Epidermal melanocyte (primary cell): ENCODE results near the gene ARHGAP5.

Experiments used
- DNase-seq: peaks from one replicate; pipeline ENCODE4 v3.0.0; 2011; ENCODE audit warnings: low spot score; ENCODE audit not compliant: insufficient read length

ARHGAP5 gene

DNA sequence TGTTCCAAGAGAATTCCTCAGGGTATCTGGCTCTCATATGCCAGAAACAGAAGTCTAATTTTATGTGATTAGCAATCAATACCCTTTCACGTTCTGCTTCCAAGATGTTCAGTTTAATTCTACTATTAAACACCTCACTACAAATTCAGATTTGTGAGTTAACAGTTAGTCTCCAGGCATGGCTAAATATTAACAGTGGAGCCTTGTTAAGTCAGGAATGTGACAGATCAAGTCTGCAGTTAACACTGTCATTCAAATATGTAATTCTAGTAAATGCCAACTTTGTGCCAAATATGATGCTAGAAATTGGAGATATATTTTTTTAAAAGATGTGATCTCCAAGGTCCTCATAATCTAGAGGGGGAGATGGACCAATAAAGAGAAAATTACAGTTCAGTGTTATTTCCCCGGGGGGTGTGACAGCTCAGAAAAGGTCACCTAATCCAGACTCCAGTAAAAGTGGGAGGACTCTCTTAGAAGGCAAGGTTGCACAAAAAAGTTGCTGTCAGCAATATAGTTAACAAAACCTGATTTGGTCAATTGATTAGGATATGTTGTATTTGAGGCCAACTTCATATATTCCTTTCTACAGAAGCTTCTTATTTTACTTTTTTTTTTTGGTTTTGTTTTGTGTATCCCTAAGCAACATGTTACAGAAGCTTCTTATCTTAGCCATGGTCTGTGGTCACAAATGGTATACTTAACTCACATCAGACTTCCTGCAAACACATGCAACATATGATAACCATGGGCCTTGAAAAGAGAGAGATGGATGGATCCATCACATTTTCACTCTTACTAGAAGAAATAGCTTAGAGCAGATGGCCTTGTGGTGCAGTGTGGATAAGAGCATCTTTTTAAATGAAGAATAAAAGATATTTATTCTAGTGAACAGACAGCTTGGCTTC is 106.3 kb downstream of the ARHGAP5 start:
- DNase-seq: no peak

DNA sequence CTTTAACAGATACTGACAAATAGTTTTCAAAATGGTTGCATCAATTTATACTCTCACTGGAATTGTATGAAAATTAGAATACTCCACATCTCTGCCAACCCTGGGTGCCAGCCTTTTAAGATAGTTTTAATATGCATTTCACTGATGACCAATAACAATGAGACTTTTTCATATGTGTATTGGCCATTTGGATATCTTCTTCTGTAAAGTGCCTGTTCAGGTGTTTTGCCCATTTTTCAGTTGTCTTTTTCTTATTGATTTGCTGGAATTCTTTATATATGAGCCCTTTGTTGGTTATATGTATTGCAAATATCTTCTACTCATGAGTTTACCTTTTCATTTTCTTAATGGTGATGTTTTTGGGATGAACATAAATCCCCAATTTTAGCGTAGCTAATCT is 108.0 kb downstream of the ARHGAP5 start:
- no peak for DNase-seq

DNA sequence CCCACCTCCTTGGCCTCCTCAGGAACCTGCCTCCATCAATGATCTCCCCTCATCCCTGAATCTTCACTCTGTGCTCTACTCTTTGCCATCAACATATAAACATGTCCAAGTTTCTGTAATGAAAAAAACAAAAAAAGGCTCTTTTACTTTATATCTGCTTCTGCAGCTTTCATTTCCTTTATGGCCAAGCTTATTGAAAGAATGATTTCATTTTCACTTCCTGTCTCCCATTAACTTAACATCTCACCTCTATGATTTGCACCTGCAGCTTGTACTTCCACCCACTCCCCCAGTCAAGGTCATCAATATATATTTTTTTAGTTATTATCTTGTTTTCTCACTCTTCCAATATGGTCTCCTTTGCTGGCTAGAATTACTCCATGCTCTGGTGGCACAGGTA is 109.1 kb downstream of the ARHGAP5 start:
- no peak for DNase-seq

DNA sequence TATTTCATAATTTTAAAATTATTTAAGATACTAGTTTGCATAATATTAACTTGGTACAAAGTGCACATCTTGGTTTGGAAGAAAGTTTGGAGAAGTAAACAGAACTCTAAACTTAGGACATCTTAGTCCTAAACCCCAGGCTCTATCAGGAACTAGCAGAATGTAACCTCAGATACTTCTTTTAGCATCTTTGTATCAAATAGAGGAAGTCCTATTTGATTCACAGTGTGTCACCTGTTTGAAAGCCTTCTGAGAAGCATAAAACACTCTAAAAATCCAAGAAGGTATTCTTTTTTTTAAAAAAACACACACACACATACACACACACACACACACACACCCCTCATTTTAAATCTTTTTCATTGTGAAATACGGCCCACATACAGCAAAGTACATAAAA is 112.7 kb downstream of the ARHGAP5 start:
- DNase-seq: no peak

DNA sequence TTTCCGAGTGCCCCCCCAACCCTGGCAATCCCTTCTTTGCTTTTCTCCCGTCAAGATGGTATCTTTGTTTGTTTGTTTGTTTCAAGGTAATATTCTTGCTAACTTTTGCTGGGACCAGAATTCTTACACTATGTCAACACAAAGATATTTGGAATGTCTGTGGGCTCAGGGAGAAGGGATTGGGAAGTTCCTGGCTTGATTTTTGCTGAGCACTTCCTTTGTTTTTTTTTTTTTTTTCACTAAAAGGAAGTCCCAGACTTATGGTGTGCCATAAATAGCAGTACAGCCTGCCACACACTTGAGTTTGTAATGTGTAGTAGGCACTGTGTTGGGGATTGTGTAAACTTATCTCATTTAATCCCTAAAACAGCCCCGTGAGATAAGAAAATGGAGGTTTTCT is 113.6 kb downstream of the ARHGAP5 start:
- no peak for DNase-seq

DNA sequence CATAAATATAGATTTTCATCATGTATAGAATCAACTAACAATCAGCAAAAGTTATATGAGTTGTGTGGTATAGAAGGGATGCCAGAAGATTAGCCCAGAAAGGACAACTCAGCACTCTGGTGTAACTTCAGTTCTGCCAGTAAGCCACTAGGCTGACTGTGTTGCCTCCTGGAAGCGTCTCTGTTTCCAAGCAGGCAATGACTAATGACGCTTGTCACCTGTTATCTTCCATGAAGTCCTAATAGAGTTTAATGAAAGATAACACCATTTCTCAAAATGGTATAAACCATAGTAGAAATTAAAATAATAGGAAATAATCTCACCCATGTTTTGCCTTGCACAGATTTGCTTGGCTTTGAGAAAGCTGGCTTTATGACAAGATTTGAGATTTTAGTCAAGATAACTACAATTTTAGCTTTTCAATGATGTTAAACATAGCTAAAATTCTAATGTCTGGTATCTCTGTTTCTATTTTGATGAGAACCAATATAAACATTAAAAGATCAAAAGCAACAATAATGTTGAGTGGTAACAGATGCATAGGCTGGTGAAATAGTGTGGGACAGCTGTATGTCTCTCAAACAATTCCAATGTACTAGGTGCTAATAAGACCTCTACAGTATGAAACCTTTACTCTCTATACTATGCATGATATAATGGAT is 115.7 kb downstream of the ARHGAP5 start:
- DNase-seq: no peak

DNA sequence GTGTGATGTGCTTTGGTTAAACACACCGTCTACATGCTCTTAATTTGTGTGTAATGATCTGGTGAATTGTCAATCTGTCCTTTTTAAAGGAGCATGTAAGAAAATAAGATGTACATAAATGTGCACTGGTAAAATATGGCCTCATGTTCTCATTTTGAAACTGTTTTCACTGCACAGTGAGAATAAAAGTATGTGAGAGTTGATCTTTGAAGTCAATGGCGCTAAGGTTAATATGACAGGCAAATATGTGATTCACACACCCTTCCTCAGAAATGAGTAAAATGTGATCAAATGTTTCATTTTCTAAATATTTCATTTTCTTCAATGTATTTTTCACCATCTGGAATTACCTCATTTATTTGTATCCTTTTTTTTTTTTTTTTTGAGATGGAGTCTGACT is 116.4 kb downstream of the ARHGAP5 start:
- DNase-seq: no peak

DNA sequence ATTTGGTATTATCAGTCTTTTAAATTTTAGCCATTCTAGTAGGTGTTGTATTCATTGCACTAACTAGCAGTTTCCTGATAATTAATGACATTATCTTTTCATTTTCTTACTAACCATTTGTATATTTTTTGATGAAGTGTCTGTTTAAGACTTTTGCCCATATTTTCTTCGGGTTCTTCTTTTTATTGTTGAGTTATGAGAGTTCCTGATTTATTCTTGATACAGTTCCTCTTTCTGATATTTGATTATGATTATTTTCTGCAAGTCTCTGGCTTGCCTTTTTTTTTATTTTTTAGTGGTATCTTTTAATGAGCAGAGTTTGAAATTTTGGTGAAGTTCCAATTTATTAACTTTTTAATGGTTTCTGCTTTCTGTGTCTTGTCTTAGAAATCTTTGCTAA is 118.5 kb downstream of the ARHGAP5 start:
- no peak for DNase-seq

DNA sequence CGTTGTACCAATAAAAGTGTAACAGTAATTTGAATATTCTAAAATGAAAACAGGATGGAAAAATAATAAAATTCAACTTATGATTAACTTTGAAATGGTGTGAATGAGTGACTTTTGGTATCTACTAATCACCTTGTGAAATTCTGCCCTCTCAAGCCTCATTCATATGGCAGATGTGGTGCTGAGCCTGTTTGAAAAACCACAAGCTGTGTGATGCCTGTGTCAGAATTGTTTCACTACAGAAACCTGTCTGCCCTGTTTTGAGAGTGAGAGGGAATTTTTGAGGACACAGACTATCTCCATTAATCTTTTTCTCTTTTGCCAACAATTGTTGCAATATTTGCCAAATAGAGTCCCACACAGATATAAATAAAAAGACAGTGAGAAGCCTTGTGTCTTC is 120.8 kb downstream of the ARHGAP5 start:
- no peak for DNase-seq

DNA sequence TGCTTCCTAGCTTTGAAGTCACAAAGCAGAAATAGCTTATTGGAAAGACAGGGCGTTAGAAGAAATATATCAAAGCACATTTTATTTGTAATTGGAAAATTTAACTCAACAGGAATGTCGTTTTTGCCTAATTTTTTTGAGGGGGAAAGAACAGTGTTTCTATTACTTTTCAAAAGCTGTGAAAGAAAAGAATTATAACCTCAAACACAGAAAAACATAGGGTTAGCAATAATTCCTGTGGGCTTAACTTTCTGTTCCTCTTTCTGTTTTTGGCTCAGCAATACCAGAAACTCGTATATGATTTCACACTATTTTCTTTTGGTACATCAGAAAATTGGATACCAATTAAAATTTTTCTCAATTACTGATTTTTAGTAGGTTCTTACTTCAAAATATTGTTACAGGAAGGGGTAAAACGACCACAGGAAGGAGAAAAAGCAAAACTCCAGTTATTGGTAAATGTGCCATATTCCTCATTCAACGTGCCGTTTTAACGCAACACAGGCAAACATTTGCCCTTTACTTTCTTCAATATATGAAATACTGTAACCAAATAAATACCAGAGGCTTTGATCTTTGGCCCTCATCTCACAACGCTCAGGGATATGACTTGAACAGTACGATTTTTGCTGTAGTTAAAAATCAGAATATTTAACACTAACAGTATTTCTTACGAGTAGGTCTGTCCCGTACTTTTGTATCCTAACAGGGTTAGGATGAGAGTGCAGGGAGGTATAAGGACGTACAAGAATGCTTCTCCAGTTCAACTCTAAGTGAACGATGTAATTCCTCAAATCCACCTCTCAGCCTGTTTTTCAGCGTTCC is 123.5 kb downstream of the ARHGAP5 start:
- no peak for DNase-seq

DNA sequence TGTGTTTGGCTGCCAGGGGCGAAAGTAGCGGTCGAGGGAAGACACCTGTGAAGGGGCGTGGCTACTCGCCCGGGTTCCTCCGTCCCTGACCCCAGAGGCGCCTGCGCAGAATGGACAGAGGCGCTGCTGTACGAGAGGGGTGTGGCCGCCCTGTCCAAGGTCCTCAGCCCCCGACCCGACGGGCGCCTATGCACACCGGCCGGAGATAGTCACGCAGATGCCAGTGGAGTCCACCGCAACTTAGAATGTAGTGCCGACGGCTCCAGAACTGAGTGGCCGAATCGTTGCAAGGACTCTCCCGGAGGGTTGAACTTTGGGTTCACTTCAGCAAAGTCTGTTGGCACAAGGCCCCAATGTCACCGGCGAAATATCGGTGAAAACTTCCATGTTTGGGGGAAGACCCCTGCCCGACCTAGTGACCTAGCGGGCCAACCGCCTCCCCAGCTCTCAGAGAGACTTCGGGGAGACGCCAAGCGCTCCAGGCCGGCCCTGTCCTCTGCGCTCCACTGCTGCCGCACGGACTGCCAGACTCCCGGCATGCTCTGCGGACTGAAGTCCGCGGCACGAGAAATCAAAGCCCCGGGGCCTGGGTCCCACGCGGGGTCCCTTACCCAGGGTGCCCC is 124.2 kb downstream of the ARHGAP5 start:
- DNase-seq: no peak

DNA sequence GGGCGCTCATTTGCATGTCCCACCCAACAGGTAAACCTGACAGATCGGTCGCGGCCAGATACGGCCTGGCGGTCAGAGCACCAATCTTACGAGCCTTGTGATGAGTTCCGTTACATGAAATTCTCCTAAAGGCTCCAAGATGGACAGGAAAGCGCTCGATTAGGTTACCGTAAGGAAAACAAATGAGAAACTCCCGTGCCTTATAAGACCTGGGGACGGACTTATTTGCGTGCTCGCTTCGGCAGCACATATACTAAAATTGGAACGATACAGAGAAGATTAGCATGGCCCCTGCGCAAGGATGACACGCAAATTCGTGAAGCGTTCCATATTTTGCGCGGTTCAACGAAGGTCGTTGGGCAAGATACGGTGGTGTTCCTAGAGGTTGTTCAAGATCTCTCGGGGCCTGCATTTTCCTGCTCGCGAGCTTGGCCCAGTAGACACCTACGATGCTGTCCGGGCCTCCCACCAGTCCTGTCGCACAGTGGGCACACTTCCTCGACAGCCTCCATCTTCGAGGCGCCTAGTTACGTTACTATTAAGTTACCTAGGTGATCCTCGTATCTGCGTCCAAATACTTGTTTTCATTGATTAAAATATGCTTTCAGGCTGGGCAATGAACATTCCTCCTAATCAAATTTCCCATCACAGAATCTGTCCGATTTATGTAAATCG is 124.8 kb downstream of the ARHGAP5 start, which contains the start of gene RNU6-7:
Gene RNU6-7, plus strand, starts transcription at position 230 of the 675 bp plus-strand sequence.
- no peak for DNase-seq

DNA sequence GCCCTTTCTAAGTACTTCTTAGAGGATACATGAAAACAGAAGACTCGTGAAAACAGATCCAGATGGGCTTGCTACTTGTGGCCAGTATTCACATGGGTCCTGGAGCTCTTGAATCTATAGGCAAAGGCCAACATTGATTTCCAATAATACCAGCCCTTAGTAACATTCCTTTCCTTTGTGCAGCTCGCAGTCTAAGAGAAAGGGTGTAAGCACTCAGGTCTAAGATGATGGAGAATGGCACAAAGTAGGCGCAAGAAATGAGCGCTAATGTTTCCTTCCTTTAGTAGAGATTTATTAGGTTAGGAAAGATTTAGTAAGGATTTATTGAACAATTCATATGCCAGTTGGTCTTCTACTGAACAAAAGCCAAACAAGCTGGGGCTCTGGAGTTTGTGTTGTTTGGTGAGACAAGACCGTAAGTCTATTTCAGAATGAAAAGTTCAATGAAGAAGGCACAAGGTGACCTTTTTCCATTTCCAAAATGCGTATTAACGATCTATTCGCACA is 125.4 kb downstream of the ARHGAP5 start:
- DNase-seq: no peak

DNA sequence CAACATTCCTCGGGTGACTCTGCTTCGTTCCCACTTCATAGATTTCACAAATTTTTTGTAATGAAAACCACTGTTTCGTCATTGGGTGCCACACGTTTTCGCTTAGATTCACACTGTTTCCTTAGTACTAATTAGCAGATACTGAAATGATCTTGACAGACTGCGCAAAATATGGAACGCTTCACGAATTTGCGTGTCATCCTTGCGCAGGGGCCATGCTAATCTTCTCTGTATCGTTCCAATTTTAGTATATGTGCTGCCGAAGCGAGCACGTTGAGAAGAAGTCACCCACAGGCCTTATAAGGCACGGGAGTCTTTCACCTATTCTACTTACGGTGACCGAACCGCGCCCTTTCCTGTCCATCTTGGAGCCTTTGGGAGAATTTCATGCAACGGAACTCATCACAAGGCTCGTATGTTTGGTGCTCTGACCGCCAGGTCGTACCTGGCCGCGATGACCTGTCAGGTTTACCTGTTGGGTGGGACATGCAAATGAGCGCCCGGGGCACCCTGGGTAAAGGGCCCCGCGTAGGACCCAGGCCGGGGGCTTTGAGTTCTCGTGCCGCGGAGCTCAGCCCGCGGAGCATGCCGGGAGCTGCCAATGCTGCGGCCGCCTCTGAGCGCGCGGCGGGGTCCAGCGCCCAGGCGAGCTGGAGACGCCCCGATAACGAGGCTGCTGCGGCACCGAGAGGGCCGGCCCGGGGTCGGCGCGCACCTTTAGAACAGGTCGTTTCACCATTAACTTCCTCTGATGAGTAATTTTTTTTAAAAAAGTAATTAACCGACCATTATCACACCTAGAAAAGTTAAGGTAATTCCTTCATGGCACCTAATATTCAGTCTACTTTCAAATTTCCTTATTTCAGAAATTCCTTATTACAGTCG is 126.1 kb downstream of the ARHGAP5 start, which contains the start of gene RNU6-8:
Gene RNU6-8, minus strand, starts transcription at position 272 of the 885 bp plus-strand sequence.
- no peak for DNase-seq

DNA sequence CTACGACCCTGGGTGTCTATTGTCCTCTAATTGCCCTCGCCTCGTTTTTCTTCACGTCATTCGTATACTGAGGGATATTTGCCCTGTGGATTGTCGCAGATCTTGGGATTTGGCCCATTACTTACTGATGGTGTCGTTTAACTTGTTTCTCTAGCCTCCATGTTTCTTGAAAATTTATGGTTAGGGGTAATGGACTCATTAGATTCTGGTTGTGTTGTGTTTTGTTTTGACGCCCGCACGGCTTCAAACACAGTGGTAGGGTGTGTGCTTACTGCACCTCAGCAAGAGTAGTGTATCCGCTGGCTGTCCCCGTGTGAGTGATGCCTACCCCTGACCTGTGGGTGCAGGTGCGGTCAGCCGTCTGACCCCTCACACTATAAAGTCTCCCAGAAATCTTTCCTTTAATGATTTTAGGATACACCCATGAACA is 126.8 kb downstream of the ARHGAP5 start:
- DNase-seq: no peak

DNA sequence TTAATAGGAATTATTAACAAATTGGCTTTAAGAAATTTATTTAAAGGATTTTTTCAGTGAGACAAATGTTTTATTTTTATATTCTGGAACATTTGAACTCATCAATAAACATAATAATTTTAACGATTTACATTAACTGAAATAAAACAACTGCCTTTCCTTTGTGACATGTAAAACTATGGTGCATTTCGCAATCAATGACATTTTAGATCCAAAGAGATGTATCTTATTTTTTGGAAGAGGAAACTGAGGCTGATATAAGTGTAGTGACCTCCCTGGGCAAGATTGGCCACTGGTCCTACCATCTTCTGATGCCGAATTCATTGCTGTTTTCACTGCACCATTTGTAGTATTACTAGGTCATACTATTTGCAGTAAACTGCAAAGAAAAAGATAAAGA is 128.4 kb downstream of the ARHGAP5 start:
- DNase-seq: no peak

DNA sequence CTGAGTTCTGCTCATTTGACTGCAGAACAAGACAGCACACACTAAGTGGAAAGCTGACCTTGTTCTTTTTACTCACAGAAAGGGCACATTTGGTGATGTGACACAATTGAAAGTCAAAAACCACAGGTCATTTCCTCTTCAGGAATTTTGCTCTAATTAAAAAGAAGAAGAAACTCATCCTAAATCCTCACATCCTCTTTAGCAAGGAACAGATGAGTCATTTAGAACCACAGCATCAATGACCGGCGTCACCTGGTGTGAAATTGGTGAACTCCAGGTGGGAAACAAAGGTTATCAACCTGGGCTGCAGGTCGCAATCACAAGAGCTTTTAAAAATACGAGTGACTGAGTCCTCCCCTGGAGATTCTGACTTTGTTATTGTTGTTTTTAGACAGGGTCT is 128.9 kb downstream of the ARHGAP5 start:
- no peak for DNase-seq

DNA sequence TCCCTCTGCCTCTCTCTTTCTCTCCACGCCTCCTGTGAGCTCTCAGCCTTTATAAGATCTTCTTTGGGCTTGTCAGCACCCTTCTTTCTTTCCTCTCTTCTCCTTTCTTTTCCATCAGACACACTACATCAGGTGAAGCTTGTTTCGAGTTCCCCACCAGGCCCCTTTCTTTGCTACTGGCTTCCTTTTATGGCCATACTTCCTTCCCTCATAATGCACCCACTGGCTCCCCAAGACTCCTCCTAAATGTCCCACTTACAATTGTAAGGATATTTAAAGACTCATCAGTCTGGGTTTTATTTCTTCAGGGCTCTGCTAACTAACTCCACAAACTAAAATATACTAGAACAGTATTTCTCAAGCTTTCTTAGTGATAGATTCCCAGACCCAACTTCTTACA is 129.4 kb downstream of the ARHGAP5 start:
- no peak for DNase-seq

DNA sequence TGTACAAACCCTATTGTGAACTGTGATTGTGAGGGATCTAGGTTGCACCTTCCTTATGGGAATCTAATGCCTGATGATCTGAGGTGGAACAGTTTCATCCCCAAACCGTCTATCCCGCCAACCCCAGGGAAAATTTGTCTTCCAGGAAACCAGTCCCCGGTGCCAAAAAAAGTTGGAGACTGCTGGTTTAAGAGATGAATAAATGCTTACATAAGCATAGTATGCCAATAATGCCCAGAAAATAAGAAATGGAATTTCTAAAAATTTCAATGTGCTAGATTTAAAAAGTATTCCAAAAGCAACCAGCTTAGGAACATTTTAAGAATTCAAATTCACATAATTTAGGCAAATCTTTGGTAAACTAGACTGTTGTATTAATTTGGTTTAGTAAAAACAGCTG is 131.4 kb downstream of the ARHGAP5 start:
- DNase-seq: no peak
